ENCODE measurements around the gene OSBPL2.

Gene OSBPL2

GRCh38 chr20:62235777-62236157, 2.6 kb upstream of the OSBPL2 start:
- no peak for DNase-seq (ENCODE audit: low read depth)

GRCh38 chr20:62236200-62236599, 2.1 kb upstream of the OSBPL2 start:
- no peak for DNase-seq (ENCODE audit: low read depth)

- DNase-seq (ENCODE audit: low read depth): no peak
Observed at GRCh38 chr20:62236766-62237513, 1.4 kb upstream of the OSBPL2 start.

- DNase-seq (ENCODE audit: low read depth): no peak
Observed at GRCh38 chr20:62237514-62237800, 864 bp upstream of the OSBPL2 start.

GRCh38 chr20:62238569-62239277, 402 bp downstream of the OSBPL2 start:
- peak; percentile 7 for DNase-seq (ENCODE audit: low read depth)

- DNase-seq (ENCODE audit: low read depth): no peak
Observed at GRCh38 chr20:62239278-62239879, 1.1 kb downstream of the OSBPL2 start.

- no peak for DNase-seq (ENCODE audit: low read depth)
Observed at GRCh38 chr20:62240020-62240685, 1.8 kb downstream of the OSBPL2 start.

GRCh38 chr20:62241506-62241905, 3.2 kb downstream of the OSBPL2 start:
- no peak for DNase-seq (ENCODE audit: low read depth)

GRCh38 chr20:62242176-62242575, 3.9 kb downstream of the OSBPL2 start:
- no peak for DNase-seq (ENCODE audit: low read depth)

- no peak for DNase-seq (ENCODE audit: low read depth)
Observed at GRCh38 chr20:62243106-62243505, 4.8 kb downstream of the OSBPL2 start.

- no peak for DNase-seq (ENCODE audit: low read depth)
Observed at GRCh38 chr20:62243906-62244515, 5.7 kb downstream of the OSBPL2 start.

GRCh38 chr20:62244644-62245108, 6.4 kb downstream of the OSBPL2 start:
- DNase-seq (ENCODE audit: low read depth): no peak

GRCh38 chr20:62245911-62246280, 7.6 kb downstream of the OSBPL2 start:
- DNase-seq (ENCODE audit: low read depth): no peak

- no peak for DNase-seq (ENCODE audit: low read depth)
Observed at GRCh38 chr20:62246431-62246830, 8.1 kb downstream of the OSBPL2 start.

GRCh38 chr20:62246872-62247652, 8.7 kb downstream of the OSBPL2 start:
- no peak for DNase-seq (ENCODE audit: low read depth)

GRCh38 chr20:62248890-62249560, 10.7 kb downstream of the OSBPL2 start:
- no peak for DNase-seq (ENCODE audit: low read depth)

- peak; percentile 13 for DNase-seq (ENCODE audit: low read depth)
Observed at GRCh38 chr20:62252342-62252966, 14.1 kb downstream of the OSBPL2 start.

GRCh38 chr20:62253398-62253797, 15.1 kb downstream of the OSBPL2 start:
- no peak for DNase-seq (ENCODE audit: low read depth)

- DNase-seq (ENCODE audit: low read depth): no peak
Observed at GRCh38 chr20:62254021-62254724, 15.9 kb downstream of the OSBPL2 start.

GRCh38 chr20:62255976-62256375, 17.7 kb downstream of the OSBPL2 start:
- DNase-seq (ENCODE audit: low read depth): no peak
